ENCODE results near the gene U2AF2.
"Not testable (repeated sequence)": the region's sequence is repeated elsewhere in the genome, so short reads cannot be mapped to it uniquely, and the experiment has no call there.

The U2AF2 gene

GRCh38 chr19:55692681-55693081, 37.8 kb downstream of the U2AF2 start:
- no peak for DNase-seq

GRCh38 chr19:55693336-55693974, 38.6 kb downstream of the U2AF2 start:
- DNase-seq: no peak

DNA sequence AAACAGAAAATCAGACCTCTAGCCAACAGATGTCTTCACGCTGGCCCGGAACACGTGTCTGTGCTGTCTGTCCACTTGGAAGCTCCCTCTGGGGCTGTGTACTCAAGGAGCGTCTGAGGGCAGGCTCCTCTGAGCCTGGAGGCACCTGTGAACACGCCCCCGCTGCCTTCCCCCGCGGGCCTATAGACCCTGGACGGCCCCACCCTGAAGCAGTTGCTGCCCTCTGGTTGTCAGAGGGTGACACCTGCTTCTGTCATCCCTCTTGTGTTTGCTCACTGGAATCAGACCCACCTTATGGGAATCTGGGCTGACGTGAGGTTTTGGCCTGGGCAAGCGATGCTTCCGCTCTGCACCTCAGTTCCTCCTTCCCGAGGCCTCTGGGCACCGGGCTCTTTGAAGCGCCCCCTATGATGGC, 39.4 kb downstream of the U2AF2 start:
- DNase-seq: no peak

DNA sequence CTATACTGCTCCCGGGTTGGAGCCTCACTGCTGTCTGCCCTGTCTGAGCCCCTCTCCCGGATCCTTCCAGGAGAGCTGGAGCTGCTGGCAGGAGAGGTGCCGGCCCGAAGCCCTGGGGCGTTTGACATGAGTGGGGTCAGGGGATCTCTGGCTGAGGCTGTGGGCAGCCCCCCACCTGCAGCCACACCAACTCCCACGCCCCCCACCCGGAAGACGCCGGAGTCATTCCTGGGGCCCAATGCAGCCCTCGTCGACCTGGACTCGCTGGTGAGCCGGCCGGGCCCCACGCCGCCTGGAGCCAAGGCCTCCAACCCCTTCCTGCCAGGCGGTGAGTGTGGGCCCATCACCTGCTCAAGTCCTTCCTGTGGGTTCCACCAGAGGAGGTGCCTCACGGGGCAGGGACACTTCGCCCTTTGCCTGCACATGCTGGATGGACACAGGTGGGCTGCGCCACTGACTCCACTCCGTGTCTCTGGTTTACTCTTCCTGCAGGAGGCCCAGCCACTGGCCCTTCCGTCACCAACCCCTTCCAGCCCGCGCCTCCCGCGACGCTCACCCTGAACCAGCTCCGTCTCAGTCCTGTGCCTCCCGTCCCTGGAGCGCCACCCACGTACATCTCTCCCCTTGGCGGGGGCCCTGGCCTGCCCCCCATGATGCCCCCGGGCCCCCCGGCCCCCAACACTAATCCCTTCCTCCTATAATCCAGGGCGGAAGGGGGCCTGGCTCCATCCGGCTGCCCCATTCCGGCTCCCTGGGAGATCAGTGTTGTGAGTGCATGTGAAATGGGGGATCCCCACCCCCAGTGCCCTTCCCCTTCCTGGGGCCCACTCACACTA, 40.0 kb downstream of the U2AF2 start:
- no peak for DNase-seq

DNA sequence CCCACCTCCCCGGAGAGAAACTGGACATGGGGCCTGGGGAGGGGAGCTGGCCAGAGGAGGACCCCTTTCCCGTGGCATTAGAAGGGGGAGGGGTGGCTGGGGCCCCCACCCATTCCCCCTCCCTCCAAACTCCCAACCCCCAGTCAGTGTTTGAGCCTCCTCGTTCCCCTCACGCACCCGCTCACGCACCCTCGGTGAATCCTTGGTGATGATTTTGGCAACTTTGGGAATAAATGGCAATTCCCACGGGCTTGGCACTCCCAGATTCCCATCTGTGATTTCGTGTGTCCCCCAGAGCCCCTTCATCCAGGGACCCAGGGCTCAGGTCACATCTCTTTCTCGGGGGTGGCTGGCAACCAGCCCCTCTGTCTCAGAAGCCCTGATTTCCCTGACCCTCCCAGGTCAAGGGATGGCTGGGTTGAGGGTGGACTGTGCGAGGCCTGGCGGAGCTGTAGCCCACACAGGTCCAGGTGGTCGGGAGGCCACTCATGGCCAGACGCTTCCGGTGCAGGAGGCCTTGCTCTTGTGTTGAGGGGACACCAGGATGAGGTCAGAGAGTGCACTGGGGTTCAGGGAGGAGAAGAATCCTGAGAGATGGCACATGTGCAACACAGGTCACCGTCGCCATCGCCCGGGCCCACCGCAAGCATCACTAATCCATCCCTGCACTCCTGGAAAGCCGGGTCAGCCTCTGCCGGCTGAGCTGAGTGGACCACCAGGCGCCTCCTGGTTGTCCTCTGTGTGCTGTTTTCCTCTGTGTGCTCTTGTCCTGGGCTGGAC, 40.9 kb downstream of the U2AF2 start:
- no peak for DNase-seq

DNA sequence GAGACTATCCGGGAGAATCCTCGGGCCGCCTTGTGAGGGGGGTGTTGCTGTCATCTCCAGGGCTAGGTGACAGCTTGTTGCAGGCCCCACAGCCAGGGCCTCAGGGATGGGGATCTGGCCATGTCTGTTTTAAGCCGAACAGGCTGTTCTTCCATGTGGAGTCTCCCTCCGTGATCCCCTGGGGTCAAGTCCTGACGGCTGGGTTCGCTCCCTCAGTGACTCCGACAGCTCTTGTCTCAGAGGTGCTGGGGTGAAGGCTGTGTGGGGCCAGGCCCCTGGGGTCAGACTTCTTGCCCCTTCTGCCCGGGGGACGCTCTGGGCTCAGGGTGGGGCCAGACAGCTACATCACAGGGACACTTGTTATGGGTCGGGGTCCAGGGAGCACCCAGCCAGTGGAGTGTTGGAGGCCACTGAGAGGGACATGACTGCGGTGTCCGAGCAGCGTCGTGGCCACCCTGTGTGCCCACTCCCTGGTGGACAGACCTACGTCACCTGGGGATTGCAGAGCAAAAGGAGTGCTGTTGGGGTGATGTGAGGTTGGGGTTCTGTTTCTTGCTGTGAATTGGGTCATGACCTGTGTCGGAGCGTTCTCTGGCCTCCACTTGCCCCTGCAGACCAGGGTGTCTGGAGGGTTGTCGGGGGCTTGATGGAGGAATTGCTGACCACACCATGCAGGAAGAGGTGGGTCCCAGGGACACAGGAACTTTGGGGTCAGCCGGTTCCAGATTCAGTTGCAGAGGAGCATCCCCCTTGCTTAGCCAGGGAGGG, 41.6 kb downstream of the U2AF2 start:
- DNase-seq: no peak

DNA sequence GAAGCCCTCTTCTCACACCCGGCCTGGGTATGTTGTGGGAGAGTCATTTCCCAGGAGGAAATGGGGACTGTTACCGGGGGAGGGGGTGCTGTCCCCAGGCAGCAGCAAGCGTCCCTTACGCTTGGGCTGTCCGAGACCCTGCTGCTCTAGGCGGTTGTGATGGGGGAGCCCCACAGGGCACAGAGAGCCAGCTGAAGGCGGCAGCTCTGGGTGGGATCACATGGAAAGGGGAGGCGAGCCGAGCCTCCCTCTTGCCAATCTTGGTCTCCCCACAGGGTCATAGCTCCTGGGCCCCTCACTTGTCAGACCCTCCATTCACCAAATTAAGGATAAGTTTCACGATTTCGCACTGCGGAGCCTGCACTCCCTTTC, 42.2 kb downstream of the U2AF2 start:
- DNase-seq: no peak

- DNase-seq: no peak
Measured at GRCh38 chr19:55697698-55698097, 42.9 kb downstream of the U2AF2 start.

- DNase-seq: no peak
Measured at GRCh38 chr19:55698256-55698655, 43.4 kb downstream of the U2AF2 start.

DNA sequence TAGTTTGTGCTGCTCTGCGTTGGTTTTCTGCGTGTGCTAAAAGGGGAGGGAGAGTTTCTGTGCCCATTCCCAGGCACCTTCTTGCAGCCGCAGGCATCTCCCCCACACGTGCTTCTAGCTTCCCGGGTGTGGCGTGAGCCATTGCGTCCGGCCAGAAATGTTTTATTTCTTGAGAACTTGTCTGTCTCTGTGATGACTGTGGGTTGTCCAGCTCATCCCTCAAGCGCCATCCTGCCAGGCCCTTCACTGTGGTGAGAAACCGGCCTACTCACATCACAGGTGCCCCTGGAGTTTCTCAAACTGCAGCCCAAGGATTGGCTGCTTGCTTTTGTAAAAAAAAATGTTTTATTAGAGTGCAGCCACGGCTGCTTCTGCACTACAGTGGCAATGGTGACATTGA, 44.4 kb downstream of the U2AF2 start:
- no peak for DNase-seq

GRCh38 chr19:55700813-55701212, 46.0 kb downstream of the U2AF2 start:
- DNase-seq: no peak

GRCh38 chr19:55702131-55702627, 47.3 kb downstream of the U2AF2 start:
- no peak for DNase-seq

DNA sequence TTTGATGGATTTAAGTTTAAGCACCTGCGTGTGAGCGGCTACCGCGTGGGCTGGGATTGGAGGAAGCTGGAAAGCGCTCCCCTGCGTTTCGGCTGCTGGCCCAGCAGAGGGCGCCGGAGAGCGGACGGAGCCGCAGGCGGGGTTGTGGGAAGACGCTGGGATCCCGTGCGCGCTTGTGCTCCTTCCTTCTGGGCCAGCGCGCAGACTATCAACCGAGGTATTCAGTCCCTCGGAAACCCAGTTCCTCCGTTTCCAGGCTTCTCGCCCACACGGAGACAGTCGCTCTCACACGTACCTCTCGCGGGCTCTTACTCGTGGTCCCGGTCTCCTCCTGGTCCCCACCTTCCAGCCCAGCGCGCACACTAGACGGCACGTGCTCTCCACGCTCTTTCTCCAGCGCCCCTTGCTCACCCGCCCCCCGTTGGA, 49.0 kb downstream of the U2AF2 start:
- no peak for DNase-seq

DNA sequence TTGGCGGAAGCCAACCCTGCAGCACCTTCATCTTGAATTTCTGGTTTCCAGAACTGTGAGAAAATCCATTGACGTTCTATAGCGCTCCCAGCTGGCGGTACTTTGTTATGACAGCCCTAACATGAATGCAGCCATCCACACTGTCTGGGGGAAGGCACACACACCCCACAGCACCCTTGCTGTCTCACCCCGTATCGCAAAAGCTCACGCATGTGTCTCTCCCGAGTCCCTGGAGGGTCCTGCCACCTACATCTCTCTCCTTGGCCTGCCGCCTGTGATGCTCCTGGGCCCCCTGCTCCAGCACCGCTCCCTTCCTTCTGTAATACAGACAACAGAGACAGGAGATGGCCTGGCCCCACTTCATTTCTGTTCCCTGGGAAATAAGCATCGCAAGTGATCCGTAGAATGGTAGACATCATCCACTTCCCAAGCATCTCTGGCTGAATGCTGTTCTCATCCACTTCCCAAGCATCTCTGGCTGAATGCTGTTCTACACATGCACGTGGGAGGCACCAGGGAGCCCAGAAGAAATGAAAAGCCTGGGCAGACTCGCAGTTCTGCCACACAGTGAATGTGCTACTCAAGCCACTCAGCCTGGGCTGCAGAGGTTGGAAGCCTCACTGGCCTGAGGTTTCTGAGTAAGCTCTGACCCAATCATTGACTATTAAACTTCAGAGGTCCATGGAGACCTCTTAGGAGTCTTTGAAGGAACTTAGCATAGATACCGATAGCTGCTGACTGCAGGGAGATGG, 49.8 kb downstream of the U2AF2 start:
- no peak for DNase-seq

GRCh38 chr19:55705972-55706371, 51.1 kb downstream of the U2AF2 start:
- no peak for DNase-seq

DNA sequence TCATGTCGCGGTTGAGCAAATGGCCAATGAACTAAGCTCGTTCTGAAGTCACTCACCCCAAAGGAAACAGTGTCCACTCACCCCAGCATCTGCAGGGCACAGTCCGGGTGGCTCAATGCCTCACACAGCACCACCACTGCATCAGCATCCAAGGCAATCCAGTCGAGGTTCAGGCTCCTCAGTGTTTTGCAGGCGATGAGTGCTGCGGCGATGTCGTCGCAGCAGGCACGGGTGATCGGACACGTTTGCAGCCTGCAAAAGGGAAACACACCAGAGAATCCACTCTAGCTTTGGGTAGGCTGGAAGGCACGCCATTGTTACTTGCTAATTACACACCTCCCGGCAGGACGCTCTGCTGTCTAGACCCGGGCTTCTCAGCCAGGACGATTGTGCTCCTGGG, 56.9 kb downstream of the U2AF2 start:
- DNase-seq: no peak

- DNase-seq: no peak
Measured at GRCh38 chr19:55712804-55713631, 58.2 kb downstream of the U2AF2 start.

GRCh38 chr19:55716531-55716930, 61.7 kb downstream of the U2AF2 start:
- DNase-seq: no peak

DNA sequence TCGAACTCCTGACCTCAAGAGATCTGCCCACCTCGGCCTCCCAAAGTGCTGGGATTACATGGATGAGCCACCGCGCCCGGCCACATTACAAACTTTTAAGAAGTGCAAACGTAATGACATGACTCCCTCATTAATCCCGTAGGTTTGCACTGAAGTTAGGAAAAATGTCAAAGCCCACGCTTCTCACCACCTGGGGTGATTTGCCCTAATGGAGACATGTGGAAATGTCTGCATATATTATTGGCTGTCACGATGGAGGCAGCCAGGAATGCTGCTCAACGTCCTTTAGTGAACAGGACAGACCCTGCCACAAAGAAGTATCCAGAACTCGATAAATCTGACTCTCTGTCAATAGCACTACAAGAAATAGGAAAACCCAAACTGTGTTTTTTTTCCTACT, 62.4 kb downstream of the U2AF2 start:
- no peak for DNase-seq

DNA sequence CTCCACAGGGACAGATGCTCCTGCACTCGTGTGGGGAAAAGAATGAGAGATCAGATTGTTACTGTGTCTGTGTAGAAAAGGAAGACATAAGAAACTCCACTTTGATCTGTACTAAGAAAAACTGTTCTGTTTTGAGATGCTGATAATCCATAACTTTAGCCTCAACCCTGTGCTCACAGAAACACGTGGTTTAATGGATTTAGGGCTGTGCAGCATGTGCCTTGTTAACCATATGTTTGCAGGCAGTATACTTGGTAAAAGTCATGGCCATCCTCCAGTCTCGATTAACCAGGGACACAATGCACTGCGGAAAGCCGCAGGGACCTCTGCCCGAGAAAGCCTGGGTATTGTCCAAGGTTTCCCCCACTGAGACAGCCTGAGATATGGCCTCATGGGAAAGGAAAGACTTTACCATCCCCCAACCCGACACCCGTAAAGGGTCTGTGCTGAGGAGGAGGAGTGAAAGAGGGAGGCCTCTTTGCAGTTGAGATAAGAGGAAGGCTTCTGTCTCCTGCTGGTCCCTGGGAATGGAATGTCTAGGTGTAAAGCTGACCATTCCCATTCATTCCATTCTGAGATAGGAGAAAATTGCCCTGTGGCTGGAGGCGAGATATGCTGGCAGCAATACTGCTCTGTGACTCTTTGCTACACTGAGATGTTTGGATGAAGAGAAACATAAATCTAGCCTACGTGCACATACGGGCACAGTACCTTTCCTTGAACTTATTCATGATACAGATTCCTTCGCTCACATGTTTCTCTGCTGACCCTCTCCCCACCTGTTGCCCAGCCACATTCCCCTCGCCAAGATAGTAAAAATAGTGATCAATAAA, 63.3 kb downstream of the U2AF2 start:
- not testable (repeated sequence) for DNase-seq

Data from stimulated activated naive CD4-positive, alpha-beta T cell treated with Interleukin-2 at 50 U/mL for 16 hours (primary cell).